COLO668 (cell line): ENCODE results near the gene KRT16.
"Not testable (repeated sequence)": the region's sequence is repeated elsewhere in the genome, so short reads cannot be mapped to it uniquely, and the experiment has no call there.

ENCODE experiments used
- DNase-seq: peaks from one replicate; lab custom pipeline; 2025; ENCODE audit not compliant: unreplicated experiment; lab: John Stamatoyannopoulos, UW

KRT16 gene

DNA sequence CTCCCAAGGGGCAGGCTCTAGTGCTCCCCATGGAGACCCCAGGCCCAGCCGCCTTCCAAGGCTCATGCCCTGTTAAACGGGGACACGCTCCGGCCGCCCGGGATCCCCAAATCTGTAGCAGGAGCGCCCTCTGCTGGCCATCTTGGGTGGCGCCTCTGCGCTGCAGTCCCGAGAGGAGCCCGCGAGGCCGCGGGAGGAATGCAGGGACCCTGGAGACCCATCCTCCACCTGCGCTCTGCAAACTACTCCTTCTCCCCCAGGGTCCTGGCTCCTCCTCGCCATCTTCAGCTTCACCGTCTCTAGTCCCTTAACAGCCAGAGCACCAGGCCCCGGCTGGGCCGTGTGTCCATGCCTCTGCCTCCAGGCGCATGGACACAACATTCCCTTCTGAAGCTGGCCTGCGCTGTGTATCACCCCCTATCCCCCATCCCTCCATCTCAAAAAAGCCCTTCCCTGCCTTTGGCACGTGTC lies 35.4 kb upstream of the KRT16 start:
- DNase-seq = peak; percentile 66

DNA sequence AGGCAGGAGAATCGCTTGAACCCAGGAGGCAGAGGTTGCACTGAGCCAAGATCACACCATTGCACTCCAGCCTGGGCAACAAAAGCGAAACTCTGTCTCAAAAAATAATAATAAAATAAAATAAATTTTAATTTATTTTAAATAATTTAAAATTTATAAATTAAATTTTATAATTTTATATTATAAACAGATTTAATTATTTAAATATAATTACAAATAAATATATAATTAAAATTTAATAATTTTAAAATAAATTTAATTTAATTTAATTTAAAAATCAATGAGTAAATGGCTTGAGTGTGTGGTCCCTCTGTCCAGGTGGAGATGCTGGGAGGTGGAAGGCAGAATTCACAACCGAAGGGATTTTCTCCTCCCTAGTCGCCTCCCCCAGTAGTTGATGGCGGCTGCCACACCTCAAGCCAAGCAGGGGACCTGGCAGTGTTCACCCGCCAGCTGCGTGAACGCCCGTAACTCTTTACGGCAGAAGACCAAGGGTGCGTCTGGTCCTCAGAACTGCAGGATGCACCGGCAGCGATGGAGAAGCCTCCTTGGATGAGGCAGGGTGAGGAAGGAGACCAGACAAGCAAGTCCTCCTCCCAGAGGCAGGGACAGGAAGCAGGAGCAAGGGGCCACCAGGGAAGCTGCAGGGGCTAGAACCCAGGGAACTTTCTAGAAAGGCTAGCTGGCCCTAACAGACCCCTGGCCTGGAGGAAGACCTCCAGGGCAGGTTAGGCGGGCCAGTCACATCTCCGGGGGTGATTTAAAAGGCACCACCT lies 34.7 kb upstream of the KRT16 start:
- DNase-seq = no peak

DNA sequence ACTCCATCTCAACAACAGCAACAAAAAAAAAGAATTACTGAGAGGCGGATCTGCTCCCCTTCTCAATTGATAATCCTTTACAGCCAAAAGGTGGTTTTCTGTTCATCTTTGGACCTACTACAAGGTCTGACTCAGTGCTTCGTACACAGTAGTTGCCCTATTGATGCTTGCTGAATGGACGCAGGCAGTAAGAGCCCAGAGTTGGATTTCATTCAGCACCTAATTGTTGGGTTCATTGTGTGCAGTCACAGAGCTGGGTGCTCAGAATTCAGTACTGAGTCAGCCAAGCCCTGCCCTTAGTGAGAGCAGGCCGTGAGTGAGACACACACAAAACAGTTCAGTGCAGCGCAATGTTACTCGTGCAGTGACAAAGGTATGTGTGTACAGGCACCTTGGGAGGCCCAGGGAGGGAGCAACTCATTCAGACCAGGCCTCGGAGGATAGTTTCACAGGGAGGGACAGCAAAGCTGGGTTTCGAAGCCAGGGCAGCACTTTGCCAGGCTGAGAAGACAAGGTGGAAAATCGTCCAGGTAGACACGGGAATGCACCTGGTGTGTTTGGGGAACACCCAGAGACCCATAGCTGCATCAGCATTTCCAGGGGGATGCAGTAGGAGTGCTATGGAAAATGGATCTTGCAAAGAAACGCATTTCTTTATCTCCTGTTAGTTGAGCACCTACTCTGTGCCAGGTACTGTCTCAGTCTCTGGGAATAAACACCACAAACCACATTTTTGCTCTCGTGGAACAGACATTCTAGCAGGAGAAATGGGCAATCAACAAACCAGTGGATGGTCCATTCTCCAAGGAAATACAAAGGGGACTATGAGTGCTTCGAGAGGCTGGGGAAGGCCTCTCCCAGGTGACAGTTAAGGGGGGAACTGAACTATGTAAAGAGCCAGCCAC lies 29.9 kb upstream of the KRT16 start:
- no peak for DNase-seq

DNA sequence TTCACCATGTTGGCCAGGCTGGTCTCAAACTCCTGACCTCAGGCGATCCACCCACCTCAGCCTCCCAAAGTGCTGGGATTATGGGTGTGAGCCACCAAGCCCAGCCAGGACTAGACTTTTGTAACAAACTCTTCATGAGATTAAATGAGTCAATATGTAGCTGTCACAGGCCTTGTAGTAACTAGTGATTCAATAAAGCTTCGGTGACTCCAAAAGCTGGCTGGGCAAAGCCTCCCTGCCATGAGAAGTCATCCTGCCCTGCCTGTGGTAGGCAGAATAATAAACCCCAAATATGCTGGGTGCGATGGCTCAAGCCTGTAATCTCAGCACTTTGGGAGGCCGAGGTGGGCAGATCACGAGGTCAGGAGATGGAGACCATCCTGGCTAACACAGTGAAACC lies 28.0 kb upstream of the KRT16 start:
- DNase-seq = not testable (repeated sequence)

DNA sequence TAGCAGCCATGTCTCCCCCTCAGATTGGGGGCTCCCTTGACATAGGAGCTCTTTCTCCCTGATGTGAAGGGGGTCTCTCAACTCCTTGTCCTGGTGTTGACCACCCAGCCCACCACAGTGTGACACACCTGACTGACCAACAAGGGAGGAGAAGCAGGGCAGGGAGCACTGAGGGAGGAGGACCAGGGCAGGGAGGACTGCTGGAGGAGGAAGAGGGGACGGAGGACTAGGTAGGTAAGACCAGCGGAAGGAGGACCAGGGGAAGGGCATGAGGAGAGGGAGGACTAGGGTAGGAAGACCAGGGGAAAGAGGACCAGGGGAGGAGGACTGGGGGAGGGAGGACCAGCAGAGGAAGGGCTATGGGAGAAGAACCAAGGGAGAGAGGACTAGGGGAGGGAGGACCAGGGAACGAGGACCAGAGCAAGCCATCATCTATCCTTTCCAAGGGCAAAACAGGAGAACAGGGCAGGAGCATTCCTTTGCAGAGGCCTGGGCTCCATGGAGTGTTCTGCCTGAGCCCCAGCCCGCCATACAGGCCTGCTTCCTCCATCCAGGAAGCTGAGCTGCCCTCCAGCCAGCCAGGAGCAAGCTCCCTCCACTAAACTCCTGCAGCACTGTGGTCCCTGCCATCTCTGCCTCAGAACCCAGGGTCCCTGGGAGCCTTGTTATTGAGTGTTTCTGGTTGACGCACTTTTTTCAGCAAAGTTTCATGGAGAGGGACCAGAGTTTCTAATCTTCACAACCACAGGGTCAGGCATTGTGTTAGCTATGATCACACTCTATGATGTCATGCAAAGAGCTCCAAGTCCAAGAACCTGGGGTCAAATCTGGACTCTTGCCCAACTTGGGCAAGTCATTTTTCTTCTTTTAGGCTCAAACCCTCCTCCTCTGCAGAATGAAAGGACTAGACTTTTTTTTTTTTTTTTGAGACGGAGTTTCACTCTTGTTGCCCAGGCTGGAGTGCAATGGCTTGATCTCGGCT lies 27.2 kb upstream of the KRT16 start:
- DNase-seq = no peak

DNA sequence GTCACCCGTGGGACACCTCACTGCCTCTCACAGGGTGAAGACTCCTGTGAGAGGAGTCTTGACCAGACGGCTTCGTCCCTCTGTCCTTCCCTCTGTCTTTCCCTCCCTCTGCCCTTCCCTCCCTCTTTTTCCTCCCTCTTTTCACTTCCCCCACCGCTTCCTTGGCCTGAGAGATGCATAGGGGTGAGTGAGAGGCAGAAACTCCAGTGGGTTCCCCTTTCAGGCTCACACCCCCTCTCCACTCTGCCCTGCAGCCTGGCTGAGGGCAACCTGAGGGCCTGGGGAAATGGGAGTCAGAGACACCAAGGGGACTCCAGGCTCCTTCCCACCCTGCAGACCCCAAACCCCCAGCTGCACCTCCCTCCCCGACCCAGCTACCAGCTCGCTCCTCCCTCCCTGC lies 26.4 kb upstream of the KRT16 start:
- no peak for DNase-seq

DNA sequence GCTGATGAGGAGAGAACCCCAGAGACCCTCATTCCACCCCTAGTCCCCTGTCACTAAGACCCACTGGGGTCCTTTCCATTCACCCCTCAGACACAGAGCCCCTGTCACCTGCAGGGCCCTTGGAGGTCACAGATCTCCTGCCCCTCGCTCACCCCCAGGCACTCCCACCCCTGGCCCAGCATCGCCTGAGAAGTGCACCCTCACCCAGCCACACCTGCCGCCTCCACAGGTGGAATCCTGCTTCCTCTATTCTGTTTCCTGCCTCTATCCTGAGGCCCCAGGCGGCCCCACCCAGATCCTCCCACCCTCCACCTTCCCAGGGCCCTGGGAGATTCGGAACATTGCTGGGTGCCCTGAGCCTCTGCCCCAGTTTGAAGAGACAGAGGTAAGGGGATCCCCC lies 25.6 kb upstream of the KRT16 start:
- no peak for DNase-seq

DNA sequence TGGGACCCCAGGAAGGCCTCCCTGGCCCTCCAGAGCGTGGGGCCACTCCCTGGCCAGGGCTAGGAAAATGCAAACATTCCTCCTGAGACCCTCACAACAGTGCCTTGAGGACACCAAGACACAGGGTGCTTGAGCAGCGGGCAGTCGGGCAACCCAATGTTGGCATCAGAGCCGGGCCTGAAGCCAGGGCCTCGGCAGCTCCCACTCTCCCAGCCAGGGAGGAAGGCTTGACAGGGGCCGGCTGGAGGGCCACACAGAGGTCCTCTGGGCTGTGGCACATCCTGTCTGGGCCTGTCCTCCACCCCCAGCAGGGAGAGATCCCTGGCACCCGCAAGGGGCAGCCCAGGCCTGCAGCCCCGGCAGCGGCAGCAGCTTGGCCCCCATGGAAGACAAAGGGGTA lies 24.1 kb upstream of the KRT16 start:
- DNase-seq = no peak

DNA sequence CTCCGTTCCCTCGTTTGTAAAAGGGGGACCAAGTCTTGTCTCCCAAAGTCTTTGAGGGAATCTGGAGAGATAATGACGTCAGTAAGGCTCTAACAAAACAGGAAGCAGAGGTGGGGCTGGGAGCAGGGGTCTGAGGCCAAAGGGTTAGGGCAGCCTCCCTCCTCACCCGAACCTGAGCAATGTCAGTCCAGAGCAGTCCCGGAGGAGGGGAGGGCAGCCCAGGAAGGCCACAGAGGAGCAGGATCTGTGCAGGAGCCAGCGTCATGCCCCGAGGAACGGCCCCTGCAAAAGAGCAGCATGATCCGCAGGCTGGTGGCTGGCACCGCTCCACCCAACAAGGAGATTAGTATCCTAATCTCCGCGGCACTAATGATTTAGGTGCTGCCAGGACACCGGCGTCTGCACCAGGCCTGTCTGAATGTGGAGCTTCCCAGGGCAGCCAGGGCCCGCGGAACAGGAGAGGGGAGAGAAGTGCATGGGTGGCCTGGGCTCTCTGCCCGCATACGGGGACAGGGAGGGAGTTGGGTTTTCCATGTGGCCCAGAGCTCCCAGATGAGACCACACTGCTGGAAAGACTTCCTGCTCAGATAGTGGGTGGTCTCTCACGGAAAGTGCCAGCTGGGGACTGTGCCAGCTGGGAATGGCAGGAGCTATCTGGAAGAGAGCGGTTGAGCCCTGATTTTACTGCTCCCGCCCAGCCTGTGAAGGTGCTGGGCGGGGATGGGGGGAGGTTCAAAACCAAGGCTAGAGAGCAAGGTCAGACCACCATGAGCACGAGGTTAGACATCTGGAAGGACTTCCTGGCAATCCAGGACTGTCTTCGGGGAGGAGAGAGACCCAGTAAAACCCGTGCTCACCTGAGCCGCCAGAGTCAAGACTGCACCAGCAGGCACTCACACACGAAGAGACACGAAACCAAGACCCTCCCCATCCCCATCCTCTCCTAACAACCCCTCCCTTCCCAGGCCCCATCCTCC lies 22.8 kb upstream of the KRT16 start:
- DNase-seq = no peak

DNA sequence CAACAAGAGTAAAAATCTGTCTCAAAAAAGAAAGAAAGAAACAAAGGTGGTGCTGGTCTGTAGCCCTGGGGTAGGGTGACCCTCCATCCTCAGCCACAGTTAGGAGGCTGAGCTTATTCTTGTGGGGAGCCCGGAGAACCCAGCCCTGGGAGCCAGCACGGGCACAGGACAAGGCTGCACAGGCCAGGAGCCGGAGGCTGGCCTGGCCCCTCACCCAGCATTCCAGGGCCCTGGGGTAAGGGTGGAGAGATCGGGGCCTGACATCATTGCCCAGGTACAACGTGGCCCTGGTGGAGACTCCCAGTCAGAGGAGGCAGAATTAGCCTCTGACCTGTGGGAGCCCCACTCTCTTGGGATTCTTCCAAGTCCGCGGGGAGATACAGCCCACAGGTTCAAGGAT lies 22.1 kb upstream of the KRT16 start:
- no peak for DNase-seq

DNA sequence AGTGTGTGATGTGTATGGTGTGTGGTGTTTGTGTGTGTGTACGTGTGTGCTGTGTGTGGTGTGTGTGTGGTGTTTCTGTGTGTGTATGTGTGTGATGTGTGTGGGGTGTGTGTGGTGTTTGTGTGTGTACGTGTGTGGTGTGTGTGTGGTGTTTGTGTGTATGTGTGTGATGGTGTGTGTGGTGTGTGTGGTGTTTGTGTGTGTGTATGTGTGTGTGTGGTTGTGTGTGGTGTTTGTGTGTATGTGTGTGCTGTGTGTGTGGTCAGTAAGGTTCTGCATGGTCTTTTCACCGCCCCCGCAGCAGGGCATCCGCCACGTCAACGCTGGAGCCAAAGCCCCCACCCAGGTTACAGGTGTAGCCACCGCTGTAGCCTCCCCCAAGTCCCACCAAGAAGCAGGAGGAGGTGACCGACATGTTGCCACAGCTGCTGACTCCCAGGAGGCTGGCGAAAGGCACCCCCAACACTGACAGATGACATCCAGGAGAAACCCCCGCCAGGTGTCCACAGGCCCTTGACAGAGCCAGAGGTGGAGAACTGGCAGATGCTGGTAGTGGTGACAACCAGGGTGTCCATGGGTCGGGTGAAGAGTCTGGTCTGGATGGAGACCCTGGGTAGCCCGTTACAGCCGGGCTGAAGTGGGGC lies 21.1 kb upstream of the KRT16 start:
- peak; percentile 22 for DNase-seq

DNA sequence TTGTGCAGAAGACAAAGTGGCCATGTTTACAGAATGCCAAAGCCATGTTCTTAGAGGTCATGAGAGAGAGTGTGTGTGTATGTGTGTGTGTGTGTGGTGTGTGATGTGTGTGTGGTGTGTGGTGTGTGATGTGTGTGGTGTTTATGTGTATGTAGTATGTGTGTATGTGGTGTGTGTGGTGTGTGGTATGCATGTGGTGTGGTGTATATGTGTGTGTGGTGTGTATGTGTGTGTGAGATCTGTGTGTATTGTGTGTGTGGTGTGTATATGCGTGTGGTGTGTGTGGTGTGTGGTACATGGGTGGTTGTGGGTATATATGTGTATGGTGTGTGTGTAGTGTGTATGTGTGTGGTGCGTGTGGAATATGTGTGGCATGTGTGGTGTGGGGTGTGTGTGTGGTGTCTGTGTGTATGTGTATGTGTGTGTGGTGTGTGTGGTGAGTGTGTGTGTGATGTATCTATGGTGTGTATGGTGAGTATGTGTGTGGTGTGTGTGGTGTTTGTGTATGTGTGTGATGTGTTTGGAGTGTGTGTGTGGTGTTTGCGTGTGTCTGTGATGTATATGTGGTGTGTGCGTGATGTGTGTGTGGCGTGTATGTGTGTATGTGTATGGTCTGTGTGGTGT lies 20.0 kb upstream of the KRT16 start:
- no peak for DNase-seq

DNA sequence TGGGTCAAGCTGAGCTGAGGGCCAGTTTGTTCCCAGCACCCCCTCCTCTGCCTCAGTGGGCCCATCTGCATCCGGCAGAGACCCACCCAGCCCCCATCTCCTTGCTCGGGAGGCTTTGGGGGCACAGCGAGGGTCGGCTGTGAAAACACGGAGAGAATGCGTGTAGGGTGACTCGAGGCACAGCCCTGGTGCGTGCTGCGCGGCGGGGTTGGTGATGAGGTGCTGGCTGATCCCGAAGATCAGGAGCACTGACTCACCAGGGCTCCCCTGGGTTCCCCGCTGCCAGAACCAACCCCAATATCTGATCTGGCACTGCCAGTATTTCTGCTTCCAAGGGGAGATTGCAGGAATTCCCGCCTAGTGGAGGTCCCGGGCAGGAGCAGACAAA lies 19.3 kb upstream of the KRT16 start:
- no peak for DNase-seq

DNA sequence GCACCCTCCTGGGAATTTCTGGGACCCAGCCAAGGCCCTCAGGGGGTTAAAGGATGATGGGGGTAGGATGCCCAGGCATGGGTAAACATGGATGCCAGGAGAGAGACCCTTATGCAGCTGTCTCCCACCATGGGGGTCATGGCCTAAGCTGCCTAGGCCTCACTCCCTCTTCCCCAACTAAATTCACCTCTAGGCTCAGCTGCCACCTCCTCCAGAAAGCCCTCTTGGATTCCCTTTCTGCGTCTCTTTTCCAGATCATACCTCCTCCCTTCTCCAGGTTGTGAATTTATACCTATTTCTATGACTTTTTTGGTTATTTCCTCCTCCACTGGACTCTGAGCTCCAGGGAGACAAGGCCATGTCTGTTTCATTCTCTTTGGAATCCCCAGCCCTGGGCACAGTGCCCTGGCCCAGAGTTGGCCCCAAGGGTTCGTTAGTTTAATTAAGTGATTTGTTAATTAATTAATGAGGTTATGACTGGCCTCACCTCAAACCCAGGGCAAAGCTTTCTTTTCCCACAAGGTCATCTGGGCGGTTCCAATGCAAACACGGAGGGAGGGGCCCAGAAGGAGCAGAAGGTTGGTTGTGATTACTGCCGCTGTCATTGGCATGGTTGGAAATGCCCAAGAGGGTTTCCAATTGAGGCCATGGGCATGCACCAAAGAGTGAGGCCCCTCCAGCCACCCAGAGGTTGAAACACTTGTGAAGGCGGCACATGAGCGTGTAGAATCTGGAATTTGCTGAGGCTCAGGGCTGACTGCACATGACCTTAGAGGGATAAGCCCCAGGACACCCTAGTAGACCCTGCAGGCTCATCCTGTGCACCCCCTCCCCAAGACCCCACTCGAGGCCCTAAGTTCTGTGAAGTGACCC lies 18.7 kb upstream of the KRT16 start:
- DNase-seq = no peak

DNA sequence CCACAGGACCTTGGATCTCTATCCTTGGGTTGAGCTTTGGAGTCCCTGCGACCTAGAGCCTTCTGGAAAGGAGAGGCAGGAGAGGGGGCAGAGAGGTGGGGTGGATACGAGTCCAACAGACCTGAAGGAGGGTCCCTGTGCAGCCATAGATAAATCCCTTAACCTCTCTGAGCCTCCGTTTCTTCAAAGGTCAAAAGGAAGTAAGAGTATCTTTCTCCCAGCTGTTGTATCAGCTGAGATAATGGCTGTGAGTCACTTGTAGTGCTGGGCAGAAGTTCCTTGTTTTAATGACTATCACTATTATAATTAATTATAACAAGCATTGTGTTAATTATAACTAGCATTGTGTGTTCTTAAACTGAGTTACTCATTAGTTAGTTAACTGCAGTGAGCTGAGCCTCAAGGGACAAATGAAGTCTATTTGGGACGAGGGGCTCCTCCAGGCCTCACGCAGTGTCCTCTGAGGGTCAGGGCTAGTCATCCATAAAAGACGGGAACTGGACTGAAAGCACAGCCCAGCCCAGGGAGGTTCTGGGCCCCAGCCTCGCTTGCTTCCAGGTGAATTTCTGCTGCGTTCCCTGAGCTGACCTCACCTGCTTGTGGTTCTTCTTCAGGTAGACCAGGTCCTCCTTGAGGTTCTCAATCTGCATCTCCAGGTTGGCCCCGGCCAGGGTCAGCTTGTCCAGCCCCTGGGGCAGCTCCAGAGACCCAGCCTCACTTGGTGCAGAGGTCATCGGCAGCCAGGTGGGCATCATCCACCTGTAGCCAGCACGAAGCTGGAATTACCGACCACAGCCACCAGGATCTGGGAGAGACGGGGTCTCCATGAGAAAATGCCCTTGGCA lies 17.5 kb upstream of the KRT16 start:
- DNase-seq = no peak

DNA sequence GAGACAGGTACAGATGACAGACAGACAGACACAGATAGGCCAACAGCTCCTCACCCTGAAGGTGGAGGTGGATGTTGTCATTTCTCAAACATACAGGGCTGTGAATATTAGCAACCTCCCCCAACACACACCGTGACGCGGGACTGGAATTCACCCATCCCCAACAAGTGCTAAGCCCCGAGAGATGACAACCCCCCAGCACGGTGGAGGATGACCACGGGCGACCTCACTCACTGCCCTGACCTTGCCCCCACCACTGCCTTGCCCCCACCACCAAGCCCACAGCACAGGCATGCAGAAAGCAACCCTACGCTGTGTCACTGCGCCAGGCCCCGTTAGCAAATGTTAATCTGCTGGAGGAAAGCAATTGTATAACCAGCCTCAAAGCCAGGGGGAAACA lies 16.7 kb upstream of the KRT16 start:
- no peak for DNase-seq

DNA sequence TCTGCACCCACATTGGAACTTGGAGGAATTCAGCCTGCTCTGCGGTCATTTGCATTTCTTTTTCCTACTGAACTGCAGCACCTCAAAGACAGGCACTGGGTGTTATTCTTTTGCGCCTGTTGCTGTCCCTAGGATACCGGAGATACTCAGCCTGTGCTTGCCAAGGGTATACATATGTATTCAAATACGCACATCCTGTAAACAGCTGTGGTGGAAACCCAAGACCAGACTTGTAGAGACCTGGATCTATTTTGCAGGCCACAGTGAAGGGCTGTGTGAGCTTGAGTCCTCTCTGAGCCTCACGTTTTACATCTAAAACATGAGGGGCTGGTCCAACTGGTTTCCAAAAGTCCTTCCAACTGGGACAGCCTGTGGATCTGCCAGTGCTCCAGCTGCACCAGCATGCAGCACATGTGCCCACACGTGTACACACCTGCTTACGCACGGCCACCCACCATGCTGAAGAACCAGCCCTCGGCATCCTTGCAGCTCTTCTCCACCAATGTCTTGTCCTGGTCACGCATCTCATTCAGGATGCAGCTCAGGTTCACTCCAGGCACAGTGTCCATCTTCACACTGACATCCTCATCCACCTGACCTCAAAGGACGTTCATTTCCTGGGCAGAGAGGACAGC lies 16.2 kb upstream of the KRT16 start:
- DNase-seq = not testable (repeated sequence)
